Uterus (tissue), 4 donors: Measurements from ENCODE around the gene USP4. TPM values are rescaled to one million over a fixed set of nuclear protein-coding genes. Genes with fewer than 3 reads are reported as not detected.
A peak's percentile ranks its signal among the peaks of the same experiment; 100 is the strongest.

Experiments used
- DNase-seq, 2 donors: peaks; one replicate each; pipeline ENCODE4 v3.0.0-alpha.2; 2019 to 2020
- H3K27ac ChIP-seq, 2 donors: fragments of 200-600 bp; sonication (generic); 1 replicate in 1 of 2; 2 replicates in 1 of 2; pipeline ENCODE4 v1.5.1; 2016 to 2018
- H3K27me3 ChIP-seq, 2 donors: fragments of 200-600 bp; sonication (generic); one replicate each; pipeline ENCODE4 v1.5.1; 2018 to 2019; ENCODE audit warnings: control low read depth in 1 of 2
- H3K36me3 ChIP-seq, 2 donors: fragments of 200-600 bp; sonication (generic); one replicate each; pipeline ENCODE4 v1.5.1; 2019; ENCODE audit warnings: control low read depth in 1 of 2
- H3K4me1 ChIP-seq, 2 donors: fragments of 200-600 bp; sonication (generic); one replicate each; pipeline ENCODE4 v1.5.1; 2018 to 2019; ENCODE audit warnings: control low read depth in 1 of 2
- H3K4me3 ChIP-seq, 2 donors: fragments of 200-600 bp; sonication (generic); 1 replicate in 1 of 2; 2 replicates in 1 of 2; pipeline ENCODE4 v1.5.1; 2018 to 2019; ENCODE audit warnings: mild to moderate bottlenecking in 1 of 2
- H3K9me3 ChIP-seq, 2 donors: fragments of 200-600 bp; sonication (generic); one replicate each; pipeline ENCODE4 v1.5.1; 2019; ENCODE audit warnings: control low read depth in 1 of 2
- CTCF ChIP-seq, 4 experiments: fragments of 200-600 bp in 2 of 4; fragments of 450-650 bp in 2 of 4; sonication (generic) in 2 of 4; IDR thresholded peaks; one replicate each; pipeline ENCODE4 v1.5.1; 2016 to 2019; ENCODE audit warnings: antibody characterized with exemption in 4 of 4, mild to moderate bottlenecking in 2 of 4, moderate library complexity in 1 of 4
- POLR2A ChIP-seq, 2 donors: fragments of 450-650 bp; IDR thresholded peaks; one replicate each; pipeline ENCODE4 v1.6.1; 2016; ENCODE audit warnings: antibody characterized with exemption in 2 of 2, mild to moderate bottlenecking in 1 of 2, moderate library complexity in 1 of 2
- intact Hi-C: fragments of 100-400 bp; cut with DNase I; formaldehyde crosslinking; loops from one replicate; pipeline ENCODE4 v1.15.1; 2023; ENCODE audit warnings: low total_unique reads
- total RNA-seq, 4 donors: library from RNA; depleted of rRNA in 3 of 4; stranded (reverse); fragments of >200 nt in 3 of 4; gene quantifications; one replicate each; pipeline versions ENCODE4 v1.1.0 to v1.2.4, GENCODE V29; 2014 to 2023
- donor health status: DM: yes; HTN: yes; CAD: no.

USP4 gene
- total RNA-seq, 4 donors from 2014 or later = 9.2 to 78.3 (median 28.8) TPM

- TF ChIP-seq CTCF (IDR thresholded peaks at IDR 0.05) (no peak), POLR2A (IDR thresholded peaks at IDR 0.05) (no peak)
- Histone ChIP-seq H3K27me3 (no peaks in the 10 kb centered on the region), H3K4me1 (no peaks in the 10 kb centered on the region), H3K27ac (no peak overlapping the region), H3K9me3 (no peaks in the 10 kb centered on the region), H3K36me3 (no peaks in the 10 kb centered on the region), H3K4me3 (no peak overlapping the region)
- intact Hi-C loops = no loop called here
- DNase-seq = no peak
Measured at GRCh38 chr3:49371946-49372345, 32.1 kb upstream of the USP4 start.

DNA sequence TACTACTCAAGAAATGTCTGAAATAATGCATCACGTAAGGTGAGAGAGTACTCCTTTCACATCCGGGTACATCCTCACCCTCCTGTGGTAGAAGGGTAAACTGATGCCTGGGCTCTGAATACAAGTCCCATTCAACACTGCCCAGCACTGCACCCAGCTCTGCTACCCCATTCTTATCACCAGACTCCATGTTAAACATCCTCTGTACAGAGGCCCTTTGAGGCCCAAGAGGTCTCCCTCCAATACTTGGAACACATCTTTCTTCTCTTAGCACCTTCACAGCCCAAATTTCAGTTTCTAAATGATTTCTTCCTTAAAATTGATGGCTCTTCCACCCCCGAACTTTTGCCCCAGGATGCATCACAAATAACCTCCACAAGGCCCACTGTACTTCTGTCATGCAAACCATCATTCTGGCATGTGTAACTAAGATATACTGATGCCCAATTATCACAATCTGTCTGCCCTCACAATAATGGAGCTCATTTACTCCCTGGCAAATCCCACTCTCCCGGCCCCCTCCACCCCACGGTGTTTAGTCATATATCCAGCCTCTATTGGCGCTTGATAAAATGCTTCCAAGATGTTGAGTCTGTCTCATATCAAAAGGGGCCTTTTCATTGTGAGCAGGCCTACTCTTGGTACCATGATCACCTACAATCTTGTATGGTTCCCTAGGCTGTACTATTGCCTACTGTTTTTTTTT, 30.9 kb upstream of the USP4 start:
- Histone ChIP-seq H3K27ac (no peak overlapping the region), H3K27me3 (no peaks in the 10 kb centered on the region), H3K36me3 (no peaks in the 10 kb centered on the region), H3K4me3 (no peak overlapping the region), H3K4me1 (no peaks in the 10 kb centered on the region), H3K9me3 (no peaks in the 10 kb centered on the region)
- no peak for DNase-seq
- TF ChIP-seq CTCF (IDR thresholded peaks at IDR 0.05) = no peak
- no peak for TF ChIP-seq POLR2A (IDR thresholded peaks at IDR 0.05)
- intact Hi-C loops = no loop called here

DNA sequence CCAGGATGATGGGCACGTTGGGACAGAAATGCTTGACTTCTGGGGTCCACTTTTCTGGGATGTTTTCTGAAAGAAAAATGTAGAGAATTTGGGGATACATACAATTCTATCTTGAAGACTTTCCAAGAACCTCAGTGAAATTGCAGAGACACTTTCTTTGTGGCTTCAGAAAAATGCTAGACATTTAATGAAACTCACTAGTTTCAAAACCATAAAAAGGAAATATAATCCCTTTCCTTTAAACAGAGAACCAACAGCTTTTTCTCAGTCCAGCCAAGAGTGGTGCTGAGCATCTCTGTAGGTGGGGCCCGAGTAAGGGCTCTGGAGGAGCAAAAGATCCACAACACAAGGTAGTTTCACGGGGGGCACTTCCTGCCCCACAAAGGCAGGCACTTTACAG, 22.7 kb upstream of the USP4 start:
- peaks cover 0 to 4% of the 10 kb centered on the region in 2 donors for H3K4me1 ChIP-seq
- TF ChIP-seq CTCF (IDR thresholded peaks at IDR 0.05) = no peak
- TF ChIP-seq POLR2A (IDR thresholded peaks at IDR 0.05) = no peak
- no peak overlapping the region for H3K27ac ChIP-seq
- no peak overlapping the region for H3K4me3 ChIP-seq
- intact Hi-C loops = no loop called here
- no peak for DNase-seq
- no peaks in the 10 kb centered on the region for H3K9me3 ChIP-seq
- no peaks in the 10 kb centered on the region for H3K36me3 ChIP-seq
- H3K27me3 ChIP-seq = no peaks in the 10 kb centered on the region

- no peak for TF ChIP-seq CTCF (IDR thresholded peaks at IDR 0.05)
- no peak for TF ChIP-seq POLR2A (IDR thresholded peaks at IDR 0.05)
- intact Hi-C loops = loop anchor here (5.0 kb wide), 1 partner anchor 53 kb away; the partner anchor contains the start of genes RHOA and TCTA
- no peak for DNase-seq
- H3K4me3 ChIP-seq = no peak overlapping the region
- H3K36me3 ChIP-seq = no peaks in the 10 kb centered on the region
- H3K9me3 ChIP-seq = no peaks in the 10 kb centered on the region
- H3K4me1 ChIP-seq = peaks cover 0 to 10% of the 10 kb centered on the region in 2 donors
- peak overlapping the region in 1 of 2 donors; percentile 92 for H3K27ac ChIP-seq
- no peaks in the 10 kb centered on the region for H3K27me3 ChIP-seq
Measured at GRCh38 chr3:49359623-49360022, 19.8 kb upstream of the USP4 start.

DNA sequence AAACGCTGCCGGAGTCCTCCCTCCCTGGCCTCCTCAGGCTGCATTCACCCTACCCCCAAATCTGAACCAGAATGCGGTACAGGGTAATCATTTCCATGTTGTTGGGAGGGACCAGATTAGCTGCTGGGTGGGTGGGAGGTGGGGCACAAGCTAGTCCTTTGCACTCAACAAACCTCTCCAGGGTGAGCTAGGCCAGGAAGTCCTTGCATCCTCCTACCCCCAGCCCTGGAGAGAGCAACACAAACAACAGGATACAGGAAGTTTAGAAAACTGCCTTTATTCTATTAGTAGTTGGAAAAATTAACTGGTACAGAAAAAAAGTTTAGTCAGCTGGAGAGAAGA, 19.0 kb upstream of the USP4 start:
- TF ChIP-seq POLR2A (IDR thresholded peaks at IDR 0.05) (no peak), CTCF (IDR thresholded peaks at IDR 0.05) (no peak)
- Histone ChIP-seq H3K36me3 (no peaks in the 10 kb centered on the region), H3K27me3 (no peaks in the 10 kb centered on the region), H3K27ac (peak overlapping the region; percentile 81 to 92), H3K9me3 (no peaks in the 10 kb centered on the region), H3K4me1 (peaks cover 0 to 10% of the 10 kb centered on the region in 2 donors), H3K4me3 (peak overlapping the region; percentile 86 to 87)
- intact Hi-C loops = loop anchor here (5.0 kb wide), 1 partner anchor 53 kb away; the partner anchor contains the start of genes RHOA and TCTA
- DNase-seq = no peak
